ENCODE data around the gene SENP7. TPM values are rescaled to one million over a fixed set of nuclear protein-coding genes. Genes with fewer than 3 reads are reported as not detected.
"Not testable (repeated sequence)": the region's sequence is repeated elsewhere in the genome, so short reads cannot be mapped to it uniquely, and the experiment has no call there.

SENP7 gene
- total RNA-seq, 1 donor from 2014 or later: 112 TPM

DNA sequence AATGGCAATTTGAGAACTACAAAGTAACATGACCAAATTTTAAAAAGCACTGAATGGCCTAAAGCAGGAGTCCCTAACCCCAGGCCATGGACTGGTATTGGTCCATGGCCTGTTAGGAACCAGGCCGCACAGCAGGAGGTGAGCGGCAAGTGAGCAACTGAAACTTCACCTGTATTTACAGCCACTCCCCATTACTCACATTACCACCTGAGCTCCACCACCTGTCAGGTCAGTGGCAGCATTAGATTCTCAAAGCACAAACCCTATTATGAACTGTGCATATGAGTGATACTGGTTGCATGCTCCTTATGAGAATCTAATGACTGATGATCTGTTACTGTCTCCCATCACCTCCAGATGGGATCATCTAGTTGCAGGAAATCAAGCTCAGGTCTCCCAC lies 48.8 kb downstream of the SENP7 start:
- TF ChIP-seq, protein P1, sequence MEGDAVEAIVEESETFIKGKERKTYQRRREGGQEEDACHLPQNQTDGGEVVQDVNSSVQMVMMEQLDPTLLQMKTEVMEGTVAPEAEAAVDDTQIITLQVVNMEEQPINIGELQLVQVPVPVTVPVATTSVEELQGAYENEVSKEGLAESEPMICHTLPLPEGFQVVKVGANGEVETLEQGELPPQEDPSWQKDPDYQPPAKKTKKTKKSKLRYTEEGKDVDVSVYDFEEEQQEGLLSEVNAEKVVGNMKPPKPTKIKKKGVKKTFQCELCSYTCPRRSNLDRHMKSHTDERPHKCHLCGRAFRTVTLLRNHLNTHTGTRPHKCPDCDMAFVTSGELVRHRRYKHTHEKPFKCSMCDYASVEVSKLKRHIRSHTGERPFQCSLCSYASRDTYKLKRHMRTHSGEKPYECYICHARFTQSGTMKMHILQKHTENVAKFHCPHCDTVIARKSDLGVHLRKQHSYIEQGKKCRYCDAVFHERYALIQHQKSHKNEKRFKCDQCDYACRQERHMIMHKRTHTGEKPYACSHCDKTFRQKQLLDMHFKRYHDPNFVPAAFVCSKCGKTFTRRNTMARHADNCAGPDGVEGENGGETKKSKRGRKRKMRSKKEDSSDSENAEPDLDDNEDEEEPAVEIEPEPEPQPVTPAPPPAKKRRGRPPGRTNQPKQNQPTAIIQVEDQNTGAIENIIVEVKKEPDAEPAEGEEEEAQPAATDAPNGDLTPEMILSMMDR (IDR thresholded peaks at IDR 0.05; ENCODE audit: partially characterized antibody, unreplicated experiment): no peak
- H3K4me1 Mint-ChIP-seq (ENCODE audit: low read depth, unreplicated experiment): peaks cover 15% of the 10 kb centered on the region
- no peak for DNase-seq
- H3K27ac Mint-ChIP-seq (ENCODE audit: unreplicated experiment): no peak overlapping the region
- peaks cover 11% of the 10 kb centered on the region for H3K9me3 Mint-ChIP-seq (ENCODE audit: unreplicated experiment)
- H3K27me3 Mint-ChIP-seq (ENCODE audit: unreplicated experiment): peaks cover 2% of the 10 kb centered on the region
- peaks cover 16% of the 10 kb centered on the region for H3K36me3 Mint-ChIP-seq (ENCODE audit: unreplicated experiment)
- no peak overlapping the region for H3K4me3 Mint-ChIP-seq (ENCODE audit: unreplicated experiment)

GRCh38 chr3:101461451-101461850 lies 51.6 kb downstream of the SENP7 start:
- H3K4me1 Mint-ChIP-seq (ENCODE audit: low read depth, unreplicated experiment): peaks cover 3% of the 10 kb centered on the region
- DNase-seq: no peak
- H3K27ac Mint-ChIP-seq (ENCODE audit: unreplicated experiment): no peak overlapping the region
- TF ChIP-seq, protein P1 (IDR thresholded peaks at IDR 0.05; ENCODE audit: partially characterized antibody, unreplicated experiment): no peak
- H3K27me3 Mint-ChIP-seq (ENCODE audit: unreplicated experiment): peaks cover 2% of the 10 kb centered on the region
- H3K4me3 Mint-ChIP-seq (ENCODE audit: unreplicated experiment): no peak overlapping the region
- H3K9me3 Mint-ChIP-seq (ENCODE audit: unreplicated experiment): peaks cover 1% of the 10 kb centered on the region
- H3K36me3 Mint-ChIP-seq (ENCODE audit: unreplicated experiment): no peaks in the 10 kb centered on the region

- Mint-ChIP-seq H3K4me1 (ENCODE audit: low read depth, unreplicated experiment) (no peaks in the 10 kb centered on the region), H3K27me3 (ENCODE audit: unreplicated experiment) (no peaks in the 10 kb centered on the region), H3K36me3 (ENCODE audit: unreplicated experiment) (no peaks in the 10 kb centered on the region), H3K4me3 (ENCODE audit: unreplicated experiment) (no peak overlapping the region), H3K9me3 (ENCODE audit: unreplicated experiment) (peaks cover 1% of the 10 kb centered on the region), H3K27ac (ENCODE audit: unreplicated experiment) (no peak overlapping the region)
- TF ChIP-seq, protein P1 (IDR thresholded peaks at IDR 0.05; ENCODE audit: partially characterized antibody, unreplicated experiment): no peak
- no peak for DNase-seq
Measured at GRCh38 chr3:101458387-101458786, 54.6 kb downstream of the SENP7 start.

- no peak for DNase-seq
- H3K27me3 Mint-ChIP-seq (ENCODE audit: unreplicated experiment): peaks cover 2% of the 10 kb centered on the region
- TF ChIP-seq, protein P1 (IDR thresholded peaks at IDR 0.05; ENCODE audit: partially characterized antibody, unreplicated experiment): no peak
- no peaks in the 10 kb centered on the region for H3K4me1 Mint-ChIP-seq (ENCODE audit: low read depth, unreplicated experiment)
- H3K4me3 Mint-ChIP-seq (ENCODE audit: unreplicated experiment): no peak overlapping the region
- H3K36me3 Mint-ChIP-seq (ENCODE audit: unreplicated experiment): peaks cover 8% of the 10 kb centered on the region
- peaks cover 2% of the 10 kb centered on the region for H3K9me3 Mint-ChIP-seq (ENCODE audit: unreplicated experiment)
- no peak overlapping the region for H3K27ac Mint-ChIP-seq (ENCODE audit: unreplicated experiment)
Measured at GRCh38 chr3:101454629-101455028, 58.4 kb downstream of the SENP7 start.

GRCh38 chr3:101453961-101454360 lies 59.1 kb downstream of the SENP7 start:
- H3K36me3 Mint-ChIP-seq (ENCODE audit: unreplicated experiment): peaks cover 8% of the 10 kb centered on the region
- H3K4me1 Mint-ChIP-seq (ENCODE audit: low read depth, unreplicated experiment): no peaks in the 10 kb centered on the region
- TF ChIP-seq, protein P1 (IDR thresholded peaks at IDR 0.05; ENCODE audit: partially characterized antibody, unreplicated experiment): no peak
- peaks cover 6% of the 10 kb centered on the region for H3K27me3 Mint-ChIP-seq (ENCODE audit: unreplicated experiment)
- no peak overlapping the region for H3K27ac Mint-ChIP-seq (ENCODE audit: unreplicated experiment)
- no peak for DNase-seq
- H3K4me3 Mint-ChIP-seq (ENCODE audit: unreplicated experiment): no peak overlapping the region
- H3K9me3 Mint-ChIP-seq (ENCODE audit: unreplicated experiment): peaks cover 2% of the 10 kb centered on the region

DNA sequence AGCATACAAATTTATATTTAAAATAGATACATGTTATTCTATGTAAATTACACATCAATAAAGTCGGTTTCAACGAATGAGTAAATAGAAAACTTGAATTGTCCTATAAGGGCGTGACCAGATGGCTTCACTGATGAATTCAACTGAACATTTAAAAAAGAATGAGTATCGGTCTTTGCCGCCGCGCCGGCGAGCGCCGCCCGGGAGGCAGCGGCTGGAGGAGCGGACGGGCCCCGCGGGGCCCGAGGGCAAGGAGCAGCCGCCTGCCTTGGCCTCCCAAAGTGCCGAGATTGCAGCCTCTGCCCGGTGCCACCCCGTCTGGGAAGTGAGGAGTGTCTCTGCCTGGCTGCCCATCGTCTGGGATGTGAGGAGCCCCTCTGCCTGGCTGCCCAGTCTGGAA lies 74.4 kb downstream of the SENP7 start:
- Mint-ChIP-seq H3K27me3 (ENCODE audit: unreplicated experiment) (peaks cover 15% of the 10 kb centered on the region), H3K36me3 (ENCODE audit: unreplicated experiment) (peaks cover 66% of the 10 kb centered on the region), H3K9me3 (ENCODE audit: unreplicated experiment) (peaks cover 35% of the 10 kb centered on the region)
- H3K4me1 Mint-ChIP-seq (ENCODE audit: low read depth, unreplicated experiment); H3K4me3 Mint-ChIP-seq (ENCODE audit: unreplicated experiment); H3K27ac Mint-ChIP-seq (ENCODE audit: unreplicated experiment); DNase-seq: not testable (repeated sequence)

All from glutamatergic neuron (in vitro differentiated cells).